ENCODE results near the gene ARHGAP26. TPM values are rescaled to one million over a fixed set of nuclear protein-coding genes. Genes with fewer than 3 reads are reported as not detected.

Gene ARHGAP26
- total RNA-seq, 1 donor from 2014 or later = 35.4 TPM

- Histone ChIP-seq H3K4me3 (no peak overlapping the region), H3K9me3 (no peaks in the 10 kb centered on the region), H3K27me3 (no peaks in the 10 kb centered on the region), H3K27ac (no peak overlapping the region), H3K36me3 (no peaks in the 10 kb centered on the region), H3K4me1 (peaks cover 28% of the 10 kb centered on the region)
- no peak for TF ChIP-seq CTCF (IDR thresholded peaks at IDR 0.05)
- DNase-seq = no peak
- intact Hi-C loops (cut with DNase I) = no loop called here
- ATAC-seq = peak; percentile 51
Measured at GRCh38 chr5:143054480-143054941, 284.3 kb downstream of the ARHGAP26 start.

GRCh38 chr5:143055596-143056338 lies 285.6 kb downstream of the ARHGAP26 start:
- TF ChIP-seq CTCF (IDR thresholded peaks at IDR 0.05) = no peak
- no peaks in the 10 kb centered on the region for H3K9me3 ChIP-seq
- no peaks in the 10 kb centered on the region for H3K36me3 ChIP-seq
- no peak overlapping the region for H3K4me3 ChIP-seq
- H3K27ac ChIP-seq = no peak overlapping the region
- no peak for DNase-seq
- intact Hi-C loops (cut with DNase I) = no loop called here
- H3K27me3 ChIP-seq = no peaks in the 10 kb centered on the region
- H3K4me1 ChIP-seq = peaks cover 38% of the 10 kb centered on the region
- no peak for ATAC-seq

GRCh38 chr5:143056339-143056704 lies 286.1 kb downstream of the ARHGAP26 start:
- no peak for TF ChIP-seq CTCF (IDR thresholded peaks at IDR 0.05)
- H3K27ac ChIP-seq = no peak overlapping the region
- no peaks in the 10 kb centered on the region for H3K27me3 ChIP-seq
- DNase-seq (no peak), ATAC-seq (no peak)
- intact Hi-C loops (cut with DNase I) = no loop called here
- H3K36me3 ChIP-seq = no peaks in the 10 kb centered on the region
- H3K4me3 ChIP-seq = no peak overlapping the region
- H3K4me1 ChIP-seq = peaks cover 32% of the 10 kb centered on the region
- no peaks in the 10 kb centered on the region for H3K9me3 ChIP-seq

- ATAC-seq = no peak
Measured at GRCh38 chr5:143056792-143057579, 286.8 kb downstream of the ARHGAP26 start.

GRCh38 chr5:143057580-143057999 lies 287.4 kb downstream of the ARHGAP26 start:
- no peaks in the 10 kb centered on the region for H3K9me3 ChIP-seq
- no peaks in the 10 kb centered on the region for H3K27me3 ChIP-seq
- ATAC-seq = peak; percentile 52
- intact Hi-C loops (cut with DNase I) = no loop called here
- no peak overlapping the region for H3K4me3 ChIP-seq
- no peak overlapping the region for H3K27ac ChIP-seq
- peaks cover 28% of the 10 kb centered on the region for H3K4me1 ChIP-seq
- TF ChIP-seq CTCF (IDR thresholded peaks at IDR 0.05) = no peak
- H3K36me3 ChIP-seq = no peaks in the 10 kb centered on the region
- DNase-seq = no peak

More at GRCh38 chr5:143056792-143057579, 286.8 kb downstream of the ARHGAP26 start:
- Histone ChIP-seq H3K36me3 (no peaks in the 10 kb centered on the region), H3K27me3 (no peaks in the 10 kb centered on the region), H3K4me3 (no peak overlapping the region), H3K9me3 (no peaks in the 10 kb centered on the region), H3K27ac (no peak overlapping the region), H3K4me1 (peaks cover 28% of the 10 kb centered on the region)
- TF ChIP-seq CTCF (IDR thresholded peaks at IDR 0.05) = no peak
- intact Hi-C loops (cut with DNase I) = no loop called here
- DNase-seq = no peak
